Liver (tissue), 9 donors: ENCODE data around the gene SMOC2. TPM values are rescaled to one million over a fixed set of nuclear protein-coding genes. Genes with fewer than 3 reads are reported as not detected.

Experiments
- DNase-seq: peaks from one replicate; pipeline ENCODE4 v3.0.0-alpha.2; 2017; ENCODE audit warnings: low spot score
- H3K27ac ChIP-seq, 2 donors: one replicate each; pipeline ENCODE4 v1.7.0; 2013; ENCODE audit warnings: inconsistent platforms in 2 of 2, low read length in 2 of 2, control low read depth in 1 of 2, low read depth in 1 of 2, mild to moderate bottlenecking in 1 of 2
- H3K27me3 ChIP-seq, 4 donors: one replicate each; pipeline versions ENCODE4 v1.6.1 to v1.7.0; 2013; ENCODE audit warnings: low read length in 3 of 4, inconsistent platforms in 1 of 4, mild to moderate bottlenecking in 1 of 4, moderate library complexity in 1 of 4; ENCODE audit not compliant: control insufficient read depth in 4 of 4, insufficient read depth in 4 of 4
- H3K36me3 ChIP-seq, 4 donors: one replicate each; pipeline versions ENCODE4 v1.6.1 to v1.7.0; 2013; ENCODE audit warnings: low read length in 3 of 4, mild to moderate bottlenecking in 3 of 4, low read depth in 1 of 4, moderate library complexity in 1 of 4; ENCODE audit not compliant: control insufficient read depth in 4 of 4, insufficient read depth in 3 of 4
- H3K4me1 ChIP-seq, 4 donors: one replicate each; pipeline versions ENCODE4 v1.6.1 to v1.7.0; 2013; ENCODE audit warnings: low read length in 3 of 4, mild to moderate bottlenecking in 3 of 4, moderate library complexity in 1 of 4; ENCODE audit not compliant: control insufficient read depth in 4 of 4, insufficient read depth in 4 of 4
- H3K4me3 ChIP-seq, 3 donors: one replicate each; pipeline versions ENCODE4 v1.6.1 to v1.7.0; 2013; ENCODE audit warnings: low read length in 3 of 3, control low read depth in 1 of 3, low read depth in 1 of 3, mild to moderate bottlenecking in 1 of 3
- H3K9ac ChIP-seq, 2 donors: one replicate each; pipeline ENCODE4 v1.7.0; 2013; ENCODE audit warnings: low read length in 2 of 2, mild to moderate bottlenecking in 2 of 2, moderate library complexity in 2 of 2, control low read depth in 1 of 2, low read depth in 1 of 2
- H3K9me3 ChIP-seq, 4 donors: one replicate each; pipeline versions ENCODE4 v1.6.1 to v1.7.0; 2013; ENCODE audit warnings: low read length in 3 of 4; ENCODE audit not compliant: control insufficient read depth in 4 of 4
- ATF3 ChIP-seq: IDR thresholded peaks from 2 replicates; pipeline ENCODE4 v1.6.1; 2016; ENCODE audit warnings: antibody characterized with exemption
- CTCF ChIP-seq: fragments of 150-350 bp; IDR thresholded peaks from 2 replicates; pipeline ENCODE4 v1.5.1; 2017; ENCODE audit warnings: improper control_type of control experiment, low read depth, low read length; ENCODE audit not compliant: missing input control
- EGR1 ChIP-seq, 2 donors: IDR thresholded peaks; 2 replicates each; pipeline ENCODE4 v1.6.1; 2016 to 2018; ENCODE audit warnings: antibody characterized with exemption in 2 of 2, low read depth in 2 of 2
- FOXA1 ChIP-seq: IDR thresholded peaks from 2 replicates; pipeline ENCODE4 v1.6.1; 2016; ENCODE audit warnings: antibody characterized with exemption
- FOXA2 ChIP-seq: IDR thresholded peaks from 2 replicates; pipeline ENCODE4 v1.6.1; 2016; ENCODE audit warnings: antibody characterized with exemption
- GABPA ChIP-seq, 2 donors: IDR thresholded peaks in 1 of 2; conservative IDR thresholded peaks in 1 of 2; 2 replicates each; pipeline ENCODE4 v1.6.1; 2016; ENCODE audit warnings: antibody characterized with exemption in 2 of 2, mild to moderate bottlenecking in 1 of 2, moderate library complexity in 1 of 2
- HNF4A ChIP-seq, 2 donors: conservative IDR thresholded peaks; 2 replicates each; pipeline ENCODE4 v1.6.1; 2016; ENCODE audit warnings: antibody characterized with exemption in 2 of 2, mild to moderate bottlenecking in 2 of 2
- HNF4G ChIP-seq: IDR thresholded peaks from 2 replicates; pipeline ENCODE4 v1.6.1; 2016; ENCODE audit warnings: antibody characterized with exemption
- JUND ChIP-seq, 2 donors: IDR thresholded peaks; 2 replicates each; pipeline ENCODE4 v1.6.1; 2016; ENCODE audit warnings: antibody characterized with exemption in 2 of 2
- MAX ChIP-seq: IDR thresholded peaks from 2 replicates; pipeline ENCODE4 v1.6.1; 2016; ENCODE audit warnings: antibody characterized with exemption
- NR2F2 ChIP-seq: IDR thresholded peaks from 2 replicates; pipeline ENCODE4 v1.6.1; 2016; ENCODE audit warnings: antibody characterized with exemption
- RAD21 ChIP-seq, 2 donors: IDR thresholded peaks; 2 replicates each; pipeline ENCODE4 v1.6.1; 2016; ENCODE audit warnings: antibody characterized with exemption in 2 of 2, mild to moderate bottlenecking in 2 of 2
- REST ChIP-seq: IDR thresholded peaks from 2 replicates; pipeline ENCODE4 v1.6.1; 2016; ENCODE audit warnings: antibody characterized with exemption, mild to moderate bottlenecking
- RXRA ChIP-seq, 2 donors: IDR thresholded peaks; 2 replicates each; pipeline ENCODE4 v1.6.1; 2017 to 2018; ENCODE audit warnings: antibody characterized with exemption in 2 of 2, mild to moderate bottlenecking in 1 of 2
- SP1 ChIP-seq: IDR thresholded peaks from 2 replicates; pipeline ENCODE4 v1.6.1; 2018; ENCODE audit warnings: antibody characterized with exemption, mild to moderate bottlenecking
- TAF1 ChIP-seq: conservative IDR thresholded peaks from 2 replicates; pipeline ENCODE4 v1.6.1; 2016; ENCODE audit warnings: antibody characterized with exemption, mild to moderate bottlenecking
- YY1 ChIP-seq: IDR thresholded peaks from 2 replicates; pipeline ENCODE4 v1.6.1; 2016; ENCODE audit warnings: antibody characterized with exemption, mild to moderate bottlenecking
- ZBTB33 ChIP-seq: IDR thresholded peaks from 2 replicates; pipeline ENCODE4 v1.6.1; 2016; ENCODE audit warnings: antibody characterized with exemption
- WGBS: extraction: QIAGEN DNeasy Blood & Tissue Kit; methylation state at CpG from one replicate; pipeline ENCODE4 v1.1.7; 2013; 5-methylcytosine and 5-hydroxymethylcytosine counted together
- polyA plus RNA-seq, 2 donors: library from polyadenylated mRNA; stranded (reverse) in 1 of 2; unstranded in 1 of 2; fragments of 200-250 nt in 1 of 2; fragments of >200 nt in 1 of 2; fragmentation: Nextera tagmentation in 1 of 2; extraction: Ambion mirVana in 1 of 2; gene quantifications; one replicate each; pipeline versions ENCODE4 v1.2.1 to v1.2.3, GENCODE V29; 2013 to 2015
- total RNA-seq, 2 donors: library from RNA; depleted of rRNA; stranded (reverse); fragments of >200 nt; gene quantifications; one replicate each; pipeline ENCODE4 v1.2.3, GENCODE V29; 2014
- donor health status: healthy.
- donor health status: healthy.
- donor health status: healthy.
- donor health status: healthy.
- donor health status: healthy.

Gene SMOC2
- total and polyA plus RNA-seq, 4 donors = 0.23 to 1.9 (median 1.1) TPM

- WGBS = 86% methylated on average over 14 of the region's 14 CpGs
- no peak for TF ChIP-seq ATF3
- TF ChIP-seq JUND (IDR thresholded peaks at IDR 0.05) = no peak
- TF ChIP-seq GABPA (IDR thresholded peaks at IDR 0.05 in 1 of 2, conservative IDR thresholded peaks at IDR 0.05 in 1 of 2) = no peak
- TF ChIP-seq EGR1 (IDR thresholded peaks at IDR 0.05; ENCODE audit: low read depth in 2 of 2) = no peak
- no peak for TF ChIP-seq FOXA2
- no peak for TF ChIP-seq SP1
- no peak for TF ChIP-seq HNF4G
- no peak for TF ChIP-seq NR2F2
- no peak for TF ChIP-seq ZBTB33
- TF ChIP-seq YY1 = no peak
- no peak for TF ChIP-seq RAD21 (IDR thresholded peaks at IDR 0.05)
- TF ChIP-seq REST = no peak
- no peak for TF ChIP-seq MAX
- no peak for TF ChIP-seq RXRA (IDR thresholded peaks at IDR 0.05)
- no peak for TF ChIP-seq HNF4A (conservative IDR thresholded peaks at IDR 0.05)
- TF ChIP-seq TAF1 = no peak
- no peak for TF ChIP-seq CTCF
- no peak for TF ChIP-seq FOXA1
- no peak for DNase-seq
- no peaks in the 10 kb centered on the region for H3K36me3 ChIP-seq
- H3K9ac ChIP-seq = no peak overlapping the region
- no peaks in the 10 kb centered on the region for H3K4me1 ChIP-seq
- H3K9me3 ChIP-seq = peaks cover 0 to 3% (median 0%) of the 10 kb centered on the region in 4 donors
- no peak overlapping the region for H3K27ac ChIP-seq
- peaks cover 0 to 9% (median 0%) of the 10 kb centered on the region in 4 donors for H3K27me3 ChIP-seq
- no peak overlapping the region for H3K4me3 ChIP-seq
Observed at GRCh38 chr6:168655462-168656152, 214.6 kb downstream of the SMOC2 start.
